ENCODE measurements around the gene ADH4.

- TF ChIP-seq CTCF (IDR thresholded peaks at IDR 0.05; ENCODE audit: low read length) = no peak
- TF ChIP-seq EZH2 (IDR thresholded peaks at IDR 0.05; ENCODE audit: borderline replicate concordance, low read length) = no peak
Observed at GRCh38 chr4:99104153-99104552, 39.9 kb downstream of the ADH4 start.
